ENCODE results near the gene SEMA4C.

GRCh38 chr2:96848264-96848663, 21.6 kb downstream of the SEMA4C start:
- TF ChIP-seq CTCF (IDR thresholded peaks at IDR 0.05) = no peak
- TF ChIP-seq POLR2A (IDR thresholded peaks at IDR 0.05) = no peak

Measured in heart left ventricle (tissue), 13 donors.